Small intestine (tissue), 7 donors: ENCODE results near the gene CMSS1. TPM values are rescaled to one million over a fixed set of nuclear protein-coding genes. Genes with fewer than 3 reads are reported as not detected.

Source experiments
- DNase-seq, 2 donors: peaks; one replicate each; pipeline versions ENCODE4 v3.0.0 to v3.0.0-alpha.2; 2013
- FAIRE-seq: peaks from 2 replicates; lab custom pipeline; 2012; peaks lifted over from hg19 to GRCh38; lab: Jason Lieb, UNC
- H3K27ac ChIP-seq, 3 donors: one replicate each; pipeline ENCODE4 v1.5.1; 2013; ENCODE audit warnings: low read length in 2 of 3, mild to moderate bottlenecking in 2 of 3, control low read depth in 1 of 3, inconsistent platforms in 1 of 3, low read depth in 1 of 3, moderate library complexity in 1 of 3
- H3K27me3 ChIP-seq, 3 donors: one replicate each; pipeline ENCODE4 v1.6.1; 2013; ENCODE audit warnings: low read length in 3 of 3, inconsistent platforms in 1 of 3; ENCODE audit not compliant: control insufficient read depth in 3 of 3, insufficient read depth in 3 of 3
- H3K36me3 ChIP-seq, 3 donors: one replicate each; pipeline ENCODE4 v1.6.1; 2013; ENCODE audit warnings: low read length in 3 of 3, inconsistent platforms in 1 of 3, low read depth in 1 of 3, mild to moderate bottlenecking in 1 of 3, moderate library complexity in 1 of 3; ENCODE audit not compliant: control insufficient read depth in 3 of 3, insufficient read depth in 2 of 3
- H3K4me1 ChIP-seq, 3 donors: one replicate each; pipeline ENCODE4 v1.6.1; 2013; ENCODE audit warnings: low read length in 2 of 3, inconsistent platforms in 1 of 3, low read depth in 1 of 3, mild to moderate bottlenecking in 1 of 3, moderate library complexity in 1 of 3; ENCODE audit not compliant: control insufficient read depth in 3 of 3, insufficient read depth in 2 of 3
- H3K4me3 ChIP-seq, 3 donors: one replicate each; pipeline ENCODE4 v1.5.1; 2013; ENCODE audit warnings: low read length in 3 of 3, control low read depth in 1 of 3, inconsistent platforms in 1 of 3, low read depth in 1 of 3, mild to moderate bottlenecking in 1 of 3, moderate library complexity in 1 of 3
- H3K9me3 ChIP-seq, 2 donors: one replicate each; pipeline ENCODE4 v1.6.1; 2013; ENCODE audit warnings: low read depth in 1 of 2, low read length in 1 of 2; ENCODE audit not compliant: control insufficient read depth in 2 of 2, insufficient read depth in 1 of 2
- WGBS, 3 donors: extraction: QIAGEN DNeasy Blood & Tissue Kit; methylation state at CpG; one replicate each; pipeline ENCODE4 v1.1.7; 2013; 5-methylcytosine and 5-hydroxymethylcytosine counted together
- polyA plus RNA-seq, 4 donors: library from polyadenylated mRNA; stranded (reverse) in 3 of 4; unstranded in 1 of 4; fragments of 200-250 nt in 3 of 4; fragments of 120-200 nt in 1 of 4; gene quantifications; one replicate each; pipeline versions ENCODE4 v1.2.1 to v1.2.3, GENCODE V29; 2013
- donor health status: healthy with polysubstance abuse.
- donor health status: control.
- donor health status: control.
- donor health status: Bipolar disorder and iron deficiency.
- donor health status: healthy.

The CMSS1 gene
- polyA plus RNA-seq, 4 donors, result 1.6 to 24.0 (median 10.4) TPM

DNA sequence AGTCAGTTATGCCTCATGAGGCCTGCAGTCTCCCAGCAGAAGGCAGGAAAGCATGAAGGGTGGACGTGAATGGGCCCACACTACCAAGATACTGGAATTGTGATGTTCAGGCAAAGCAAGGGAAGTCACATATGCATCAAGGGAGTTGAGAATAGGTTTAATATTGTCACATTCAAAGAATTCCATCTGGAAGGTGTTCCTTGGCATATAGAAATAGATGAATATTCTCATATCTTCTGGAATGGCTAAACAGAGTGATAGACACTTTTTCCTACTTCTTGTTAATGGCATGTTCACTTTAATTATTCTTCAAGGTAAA lies 103.7 kb downstream of the CMSS1 start:
- peaks cover 2 to 37% (median 13%) of the 10 kb centered on the region in 3 donors for H3K4me1 ChIP-seq
- H3K9me3 ChIP-seq, result no peaks in the 10 kb centered on the region
- peak overlapping the region; percentile 79 to 82 (median 82) for H3K27ac ChIP-seq
- H3K27me3 ChIP-seq, result no peaks in the 10 kb centered on the region
- no peaks in the 10 kb centered on the region for H3K36me3 ChIP-seq
- WGBS, 3 donors, result 17 to 68% (median 38%) methylated on average over 1 of the region's 1 CpG
- no peak for DNase-seq
- no peak for FAIRE-seq
- H3K4me3 ChIP-seq, result no peak overlapping the region

DNA sequence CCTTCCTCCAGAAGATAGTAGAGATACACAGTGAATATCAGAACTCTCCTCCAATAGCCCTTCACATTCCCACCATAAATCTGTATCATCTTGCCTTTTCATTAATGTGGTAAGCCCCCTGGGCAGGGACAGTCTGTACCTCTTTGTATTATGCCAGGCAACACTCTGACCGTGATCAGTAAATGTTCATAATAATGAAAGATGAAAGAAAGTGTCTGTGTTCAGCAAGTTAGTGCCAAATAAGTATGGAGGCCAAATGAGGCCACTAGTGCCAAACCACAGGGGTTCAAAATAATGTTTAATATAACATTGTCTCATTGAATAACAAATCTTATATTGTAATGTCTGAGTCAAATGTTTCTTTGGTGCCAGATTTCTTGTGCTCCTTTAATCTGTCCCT lies 104.3 kb downstream of the CMSS1 start:
- H3K27ac ChIP-seq, result peak overlapping the region in 1 of 3 donors; percentile 82
- 79 to 91% (median 88%) methylated on average over 1 of the region's 1 CpG for WGBS, 3 donors

DNA sequence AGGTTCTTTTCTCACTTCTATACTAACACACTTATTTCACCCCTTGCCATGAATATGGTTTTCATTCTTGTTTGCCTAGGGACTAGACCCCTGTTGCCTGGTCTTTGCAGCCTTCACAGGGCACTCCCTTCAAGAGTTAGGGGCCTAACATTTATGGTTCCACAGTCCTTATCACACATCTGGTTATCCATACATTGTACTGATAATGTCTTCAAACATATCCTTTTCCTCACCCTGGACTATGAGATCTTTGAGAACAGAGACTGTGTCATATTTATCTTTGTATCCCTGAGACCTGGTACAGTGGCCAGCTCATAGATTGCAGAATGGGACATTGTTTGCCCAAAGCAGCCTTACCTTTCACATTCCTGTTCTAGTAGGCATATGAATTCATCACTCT lies 106.2 kb downstream of the CMSS1 start:
- DNase-seq (peak in 1 of 2 donors; percentile 21), FAIRE-seq (no peak)
- Histone ChIP-seq H3K27me3 (no peaks in the 10 kb centered on the region), H3K27ac (peak overlapping the region in 1 of 3 donors; percentile 32), H3K36me3 (no peaks in the 10 kb centered on the region), H3K4me1 (peaks cover 2 to 37% (median 13%) of the 10 kb centered on the region in 3 donors), H3K9me3 (no peaks in the 10 kb centered on the region), H3K4me3 (no peak overlapping the region)

More for the DNA sequence above, 104.3 kb downstream of the CMSS1 start:
- Histone ChIP-seq H3K4me1 (peaks cover 2 to 37% (median 13%) of the 10 kb centered on the region in 3 donors), H3K9me3 (no peaks in the 10 kb centered on the region), H3K27me3 (no peaks in the 10 kb centered on the region), H3K4me3 (no peak overlapping the region), H3K36me3 (no peaks in the 10 kb centered on the region)
- DNase-seq, result no peak
- FAIRE-seq, result no peak

- H3K27me3 ChIP-seq, result no peaks in the 10 kb centered on the region
- peaks cover 2 to 20% (median 3%) of the 10 kb centered on the region in 3 donors for H3K4me1 ChIP-seq
- no peaks in the 10 kb centered on the region for H3K9me3 ChIP-seq
- FAIRE-seq, result no peak
- H3K27ac ChIP-seq, result no peak overlapping the region
- H3K36me3 ChIP-seq, result no peaks in the 10 kb centered on the region
- DNase-seq, result peak; percentile 41 to 66
- WGBS, 3 donors, result 25 to 48% (median 33%) methylated on average over 4 of the region's 4 CpGs
- no peak overlapping the region for H3K4me3 ChIP-seq
These were observed 108.0 kb downstream of the CMSS1 start for GRCh38 chr3:99925584-99926230.

DNA sequence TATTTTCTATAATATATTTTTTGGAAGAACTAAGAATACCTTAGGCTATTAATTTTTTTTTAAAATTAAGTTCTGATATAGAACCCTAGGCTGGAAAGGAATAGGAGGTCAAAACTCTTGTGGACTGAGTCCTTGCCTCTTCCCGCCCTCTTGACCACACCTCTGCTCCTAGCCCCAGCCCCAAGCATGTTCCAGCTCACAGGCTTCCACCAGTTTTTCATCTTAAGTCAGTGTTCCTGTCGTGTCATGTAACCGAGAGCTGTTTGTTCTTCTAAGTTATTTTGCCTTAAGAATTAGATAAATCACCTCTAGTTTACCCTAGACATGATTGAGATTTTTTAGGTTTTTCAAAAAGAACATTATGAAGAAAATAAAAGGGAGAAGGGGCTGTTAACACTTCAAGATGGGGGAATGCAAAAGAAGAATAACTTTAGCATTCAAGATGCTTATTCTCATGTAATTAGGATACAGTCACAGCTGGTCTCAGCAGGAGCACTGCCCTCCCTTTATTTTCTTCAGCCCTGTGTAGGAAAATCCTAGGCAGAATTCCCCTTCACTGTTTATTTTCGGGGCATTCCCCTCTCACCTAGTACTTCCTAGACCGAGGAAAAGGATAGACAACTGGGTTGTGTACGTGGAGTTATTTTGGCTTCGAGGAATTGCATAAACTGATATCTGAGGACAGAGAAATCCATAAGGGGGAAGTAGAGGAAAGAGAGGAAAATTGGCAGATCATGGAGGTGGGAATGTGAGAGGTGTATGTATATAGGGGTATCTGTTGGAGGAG lies 110.2 kb downstream of the CMSS1 start:
- FAIRE-seq (no peak), DNase-seq (no peak)
- no peak overlapping the region for H3K4me3 ChIP-seq
- H3K9me3 ChIP-seq, result no peaks in the 10 kb centered on the region
- WGBS, 3 donors, result 81 to 90% (median 89%) methylated on average over 7 of the region's 7 CpGs
- no peaks in the 10 kb centered on the region for H3K36me3 ChIP-seq
- peak overlapping the region in 2 of 3 donors; percentile 0 to 26 for H3K27ac ChIP-seq
- peaks cover 0 to 13% (median 3%) of the 10 kb centered on the region in 3 donors for H3K4me1 ChIP-seq
- no peaks in the 10 kb centered on the region for H3K27me3 ChIP-seq

GRCh38 chr3:99928771-99929744 lies 111.4 kb downstream of the CMSS1 start:
- FAIRE-seq, result no peak

GRCh38 chr3:99929745-99930139 lies 112.1 kb downstream of the CMSS1 start:
- FAIRE-seq, result no peak
- peak overlapping the region in 2 of 3 donors; percentile 40 to 69 for H3K27ac ChIP-seq
- DNase-seq, result no peak
- H3K4me1 ChIP-seq, result peaks cover 0 to 7% (median 3%) of the 10 kb centered on the region in 3 donors
- no peaks in the 10 kb centered on the region for H3K36me3 ChIP-seq
- 48 to 76% (median 62%) methylated on average over 3 of the region's 3 CpGs for WGBS, 3 donors
- H3K9me3 ChIP-seq, result no peaks in the 10 kb centered on the region
- H3K4me3 ChIP-seq, result no peak overlapping the region
- H3K27me3 ChIP-seq, result no peaks in the 10 kb centered on the region

More at GRCh38 chr3:99928771-99929744, 111.4 kb downstream of the CMSS1 start:
- 68 to 87% (median 86%) methylated on average over 7 of the region's 7 CpGs for WGBS, 3 donors
- H3K27me3 ChIP-seq, result no peaks in the 10 kb centered on the region
- H3K9me3 ChIP-seq, result no peaks in the 10 kb centered on the region
- peak overlapping the region in 2 of 3 donors; percentile 40 to 69 for H3K27ac ChIP-seq
- peaks cover 0 to 8% (median 3%) of the 10 kb centered on the region in 3 donors for H3K4me1 ChIP-seq
- no peak overlapping the region for H3K4me3 ChIP-seq
- no peaks in the 10 kb centered on the region for H3K36me3 ChIP-seq
- DNase-seq, result no peak

GRCh38 chr3:99931059-99931458 lies 113.4 kb downstream of the CMSS1 start:
- FAIRE-seq (no peak), DNase-seq (no peak)
- Histone ChIP-seq H3K27ac (no peak overlapping the region), H3K4me3 (no peak overlapping the region), H3K4me1 (peaks cover 0 to 11% (median 3%) of the 10 kb centered on the region in 3 donors), H3K27me3 (no peaks in the 10 kb centered on the region), H3K36me3 (no peaks in the 10 kb centered on the region), H3K9me3 (no peaks in the 10 kb centered on the region)
- WGBS, 3 donors, result 89 to 92% (median 91%) methylated on average over 1 of the region's 1 CpG
